ENCODE results near the gene TMEM125.

The TMEM125 gene

DNA sequence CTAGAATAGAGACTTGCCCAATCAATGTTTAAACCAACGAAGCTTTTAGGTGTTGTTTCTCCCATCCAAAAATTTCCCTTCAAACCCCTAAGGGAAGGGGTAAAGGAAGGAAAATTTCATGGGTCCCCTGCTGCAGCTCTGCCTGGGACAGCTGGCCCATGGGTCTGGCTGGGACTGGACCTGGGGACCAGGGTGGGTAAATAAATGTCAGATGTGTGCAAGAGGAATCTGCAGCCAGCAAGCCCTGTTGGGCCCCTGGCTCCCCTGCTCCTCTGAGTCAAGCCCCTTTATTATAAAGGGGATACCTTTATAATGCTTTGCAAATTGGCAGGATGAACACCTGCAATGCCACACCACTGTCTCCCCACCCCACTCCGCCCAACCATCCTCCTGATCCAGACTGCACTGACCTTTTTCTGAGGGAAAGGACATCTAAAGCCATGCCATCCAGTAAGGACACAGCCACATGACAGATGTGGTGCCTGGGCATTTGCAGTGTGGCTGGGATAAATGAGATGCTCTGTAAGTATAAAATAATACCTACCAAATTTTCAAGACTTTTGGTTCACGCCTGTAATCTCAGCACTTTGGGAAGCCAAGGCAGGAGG is 1.9 kb upstream of the TMEM125 start:
- DNase-seq (ENCODE audit: low read depth): no peak
- TF ChIP-seq, protein P1, sequence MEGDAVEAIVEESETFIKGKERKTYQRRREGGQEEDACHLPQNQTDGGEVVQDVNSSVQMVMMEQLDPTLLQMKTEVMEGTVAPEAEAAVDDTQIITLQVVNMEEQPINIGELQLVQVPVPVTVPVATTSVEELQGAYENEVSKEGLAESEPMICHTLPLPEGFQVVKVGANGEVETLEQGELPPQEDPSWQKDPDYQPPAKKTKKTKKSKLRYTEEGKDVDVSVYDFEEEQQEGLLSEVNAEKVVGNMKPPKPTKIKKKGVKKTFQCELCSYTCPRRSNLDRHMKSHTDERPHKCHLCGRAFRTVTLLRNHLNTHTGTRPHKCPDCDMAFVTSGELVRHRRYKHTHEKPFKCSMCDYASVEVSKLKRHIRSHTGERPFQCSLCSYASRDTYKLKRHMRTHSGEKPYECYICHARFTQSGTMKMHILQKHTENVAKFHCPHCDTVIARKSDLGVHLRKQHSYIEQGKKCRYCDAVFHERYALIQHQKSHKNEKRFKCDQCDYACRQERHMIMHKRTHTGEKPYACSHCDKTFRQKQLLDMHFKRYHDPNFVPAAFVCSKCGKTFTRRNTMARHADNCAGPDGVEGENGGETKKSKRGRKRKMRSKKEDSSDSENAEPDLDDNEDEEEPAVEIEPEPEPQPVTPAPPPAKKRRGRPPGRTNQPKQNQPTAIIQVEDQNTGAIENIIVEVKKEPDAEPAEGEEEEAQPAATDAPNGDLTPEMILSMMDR (conservative IDR thresholded peaks at IDR 0.05; ENCODE audit: low read depth, low read length): no peak
- H3K4me3 ChIP-seq (ENCODE audit: low read length): no peak overlapping the region

- peak overlapping the region; percentile 50 for H3K4me3 ChIP-seq (ENCODE audit: low read length)
- TF ChIP-seq, protein P1 (conservative IDR thresholded peaks at IDR 0.05; ENCODE audit: low read depth, low read length): no peak
- no peak for DNase-seq (ENCODE audit: low read depth)
Observed at GRCh38 chr1:43270421-43271095, 775 bp downstream of the TMEM125 start.

DNA sequence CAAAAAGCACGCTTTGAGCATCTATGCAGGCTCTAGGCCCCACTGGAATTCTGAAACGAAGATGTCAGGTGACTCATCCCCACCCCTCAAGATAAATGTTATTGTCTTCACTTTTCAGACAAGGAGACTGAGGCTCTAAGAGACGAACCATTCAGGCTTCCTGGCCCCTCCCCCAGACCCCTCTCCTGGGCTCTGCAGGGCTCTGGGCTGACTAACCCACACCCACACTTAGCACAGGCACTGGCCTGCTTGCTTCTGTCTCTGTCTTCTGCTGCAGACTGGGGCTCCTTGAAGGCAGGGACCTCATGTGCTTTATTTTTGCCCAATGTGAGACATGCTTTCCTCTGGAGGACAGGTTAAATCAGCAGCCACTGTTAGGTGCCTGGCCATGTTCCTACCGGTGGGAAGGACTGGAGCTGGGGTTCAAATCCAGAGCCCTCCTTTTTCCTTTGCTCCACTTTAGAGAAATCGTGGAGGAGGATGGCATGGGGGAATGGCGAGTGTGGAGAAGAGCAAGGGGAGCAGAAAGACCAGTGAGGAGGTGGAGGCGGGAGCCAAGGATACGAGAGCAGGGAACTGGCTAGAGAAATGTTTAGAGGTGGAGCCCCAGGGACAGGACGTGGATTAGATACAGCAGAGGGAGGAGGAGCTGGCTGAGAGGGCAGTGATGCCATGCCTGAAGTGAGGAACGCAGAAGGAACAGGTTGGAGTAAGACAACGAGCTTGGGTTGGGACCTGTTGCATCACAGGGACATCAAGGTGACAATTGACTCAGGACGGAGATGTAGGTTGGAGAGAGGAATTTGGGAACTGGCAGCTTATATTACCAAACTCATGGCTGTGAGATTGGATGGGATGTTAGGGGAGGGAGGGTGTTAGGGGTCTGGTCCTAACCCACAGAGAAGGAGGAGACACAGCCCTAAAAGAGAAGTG is 1.7 kb downstream of the TMEM125 start:
- TF ChIP-seq, protein P1 (conservative IDR thresholded peaks at IDR 0.05; ENCODE audit: low read depth, low read length): no peak
- DNase-seq (ENCODE audit: low read depth): no peak
- H3K4me3 ChIP-seq (ENCODE audit: low read length): peak overlapping the region; percentile 50

DNA sequence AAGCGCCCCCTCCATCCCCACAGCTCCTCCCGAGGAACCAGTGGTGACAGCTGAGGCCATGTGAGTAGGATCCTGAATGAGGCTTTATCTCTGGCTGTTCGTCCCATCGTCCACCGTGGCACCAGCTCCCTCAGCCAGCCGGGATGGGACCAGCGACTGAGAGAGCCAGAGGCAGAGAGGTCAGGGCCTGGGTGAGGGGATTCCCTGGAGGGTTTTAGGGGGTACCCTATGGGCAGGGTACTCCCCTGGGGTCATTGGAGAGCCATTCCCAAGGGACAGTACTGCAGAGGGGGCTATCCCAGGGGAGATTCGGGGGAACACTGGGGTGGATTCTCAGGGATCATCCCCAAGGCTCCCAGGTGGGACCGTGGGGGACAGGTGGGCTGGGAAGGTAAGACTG is 2.4 kb downstream of the TMEM125 start:
- H3K4me3 ChIP-seq (ENCODE audit: low read length): no peak overlapping the region
- DNase-seq (ENCODE audit: low read depth): no peak
- TF ChIP-seq, protein P1 (conservative IDR thresholded peaks at IDR 0.05; ENCODE audit: low read depth, low read length): no peak

DNA sequence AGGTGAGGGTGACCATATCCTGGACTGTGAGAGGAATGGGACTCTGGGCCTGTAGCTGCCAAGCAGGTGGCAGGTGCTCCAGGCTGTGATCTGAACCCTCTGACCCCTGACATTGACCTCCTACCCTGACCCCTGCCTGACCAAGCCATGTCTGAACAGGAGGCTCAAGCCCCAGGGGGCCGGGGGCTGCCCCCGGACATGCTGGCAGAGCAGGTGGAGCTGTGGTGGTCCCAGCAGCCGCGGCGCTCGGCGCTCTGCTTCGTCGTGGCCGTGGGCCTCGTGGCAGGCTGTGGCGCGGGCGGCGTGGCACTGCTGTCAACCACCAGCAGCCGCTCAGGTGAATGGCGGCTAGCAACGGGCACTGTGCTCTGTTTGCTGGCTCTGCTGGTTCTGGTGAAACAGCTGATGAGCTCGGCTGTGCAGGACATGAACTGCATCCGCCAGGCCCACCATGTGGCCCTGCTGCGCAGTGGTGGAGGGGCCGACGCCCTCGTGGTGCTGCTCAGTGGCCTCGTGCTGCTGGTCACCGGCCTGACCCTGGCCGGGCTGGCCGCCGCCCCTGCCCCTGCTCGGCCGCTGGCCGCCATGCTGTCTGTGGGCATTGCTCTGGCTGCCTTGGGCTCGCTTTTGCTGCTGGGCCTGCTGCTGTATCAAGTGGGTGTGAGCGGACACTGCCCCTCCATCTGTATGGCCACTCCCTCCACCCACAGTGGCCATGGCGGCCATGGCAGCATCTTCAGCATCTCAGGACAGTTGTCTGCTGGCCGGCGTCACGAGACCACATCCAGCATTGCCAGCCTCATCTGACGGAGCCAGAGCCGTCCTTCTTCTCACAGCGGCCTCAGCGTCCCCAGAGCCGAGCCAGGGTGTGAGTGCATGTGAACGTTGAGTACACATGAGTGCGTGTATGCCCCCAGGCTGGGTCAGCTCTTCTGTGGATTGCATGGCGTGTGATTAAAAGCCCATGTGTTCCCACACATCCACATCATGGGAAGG is 3.1 kb downstream of the TMEM125 start:
- DNase-seq (ENCODE audit: low read depth): no peak

DNA sequence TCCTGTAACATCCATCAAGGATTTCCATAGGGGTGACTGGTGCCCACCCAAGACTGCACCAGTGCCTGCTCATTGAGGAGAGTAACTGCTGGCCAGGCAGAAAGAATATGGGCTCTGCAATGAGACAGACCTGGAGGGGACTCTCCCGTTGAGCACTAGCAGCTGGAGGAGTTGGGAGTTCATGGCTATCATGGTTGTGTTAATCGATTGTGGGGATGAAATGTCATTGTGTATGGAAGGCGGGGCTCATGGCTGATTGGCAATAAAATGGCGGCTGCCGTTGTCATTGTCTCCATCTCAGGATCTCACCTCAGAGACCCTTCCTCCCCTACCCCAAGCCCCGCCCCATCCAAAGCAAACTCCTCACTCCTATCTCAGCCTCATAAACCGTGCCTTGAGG is 3.9 kb downstream of the TMEM125 start:
- TF ChIP-seq, protein P1 (conservative IDR thresholded peaks at IDR 0.05; ENCODE audit: low read depth, low read length): no peak
- H3K4me3 ChIP-seq (ENCODE audit: low read length): no peak overlapping the region
- no peak for DNase-seq (ENCODE audit: low read depth)

More for the DNA sequence above, 3.1 kb downstream of the TMEM125 start:
- TF ChIP-seq, protein P1 (conservative IDR thresholded peaks at IDR 0.05; ENCODE audit: low read depth, low read length): no peak
- H3K4me3 ChIP-seq (ENCODE audit: low read length): no peak overlapping the region
